ENCODE data around the gene B4GALT2. TPM values are rescaled to one million over a fixed set of nuclear protein-coding genes. Genes with fewer than 3 reads are reported as not detected.

B4GALT2 gene
- total and polyA plus RNA-seq, 8 donors = 15.2 to 37.4 (median 22.5) TPM

DNA sequence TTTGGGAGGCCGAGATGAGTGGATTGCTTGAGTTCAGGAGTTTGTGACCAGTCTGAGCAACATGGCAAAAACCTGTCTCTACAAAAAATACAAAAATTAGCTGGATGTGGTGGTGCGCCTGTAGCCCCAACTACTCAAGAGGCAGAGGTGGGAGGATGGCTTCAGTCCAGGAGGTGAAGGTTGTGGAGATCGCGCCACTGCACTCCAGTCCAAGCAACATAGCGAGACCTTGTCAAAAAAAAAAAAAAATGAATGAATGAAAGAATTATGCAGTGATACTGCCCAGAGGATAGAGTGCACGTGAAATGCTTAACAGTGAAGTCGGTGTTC is 9.6 kb upstream of the B4GALT2 start:
- peaks cover 15 to 35% (median 27%) of the 10 kb centered on the region in 4 donors for H3K4me1 ChIP-seq
- TF ChIP-seq POLR2A (IDR thresholded peaks at IDR 0.05) = no peak
- TF ChIP-seq CTCF (IDR thresholded peaks at IDR 0.05) = peak in 1 of 7 experiments; percentile 13
- no peak for DNase-seq
- no peak overlapping the region for H3K27ac ChIP-seq
- no peaks in the 10 kb centered on the region for H3K27me3 ChIP-seq
- peak overlapping the region; percentile 81 to 99 (median 93) for H3K4me3 ChIP-seq
- no peaks in the 10 kb centered on the region for H3K9me3 ChIP-seq
- 52 to 62% (median 56%) methylated on average over 7 of the region's 7 CpGs for WGBS, 5 donors
- intact Hi-C loops (cut with DNase I; ENCODE audit: low total_unique reads) = no loop called here
- peaks cover 3 to 52% (median 43%) of the 10 kb centered on the region in 4 donors for H3K36me3 ChIP-seq

- peak within 1 kb of the TSS; percentile 81 to 99 (median 93) for H3K4me3 ChIP-seq
- H3K27ac ChIP-seq = peak within 1 kb of the TSS in 3 of 5 donors; percentile 32 to 75 (median 54)
- DNase-seq = peak; percentile 97 to 99
- H3K36me3 ChIP-seq = peaks cover 3 to 48% (median 40%) of the 10 kb centered on the region in 4 donors
- intact Hi-C loops (cut with DNase I; ENCODE audit: low total_unique reads) = no loop called here
- H3K27me3 ChIP-seq = no peaks in the 10 kb centered on the region
- peak in 3 of 7 experiments; percentile 3 to 41 (median 38) for TF ChIP-seq CTCF (IDR thresholded peaks at IDR 0.05)
- no peak for TF ChIP-seq POLR2A (IDR thresholded peaks at IDR 0.05)
- TF ChIP-seq POLR2AphosphoS5 (IDR thresholded peaks at IDR 0.05) = peak in 2 of 3 donors; percentile 29 to 35
- TF ChIP-seq EP300 (IDR thresholded peaks at IDR 0.05) = no peak
- WGBS, 5 donors = 0 to 2% (median 1%) methylated on average over 36 to 47 of the region's 47 CpGs
- peaks cover 15 to 36% (median 28%) of the 10 kb centered on the region in 4 donors for H3K4me1 ChIP-seq
- no peaks in the 10 kb centered on the region for H3K9me3 ChIP-seq
Observed at GRCh38 chr1:43969746-43970466, 9.1 kb upstream of the B4GALT2 start, which contains the start of gene DPH2. TSS of gene DPH2 (plus strand) at chr1:43970010. CDS start at chr1:43970176, 166 bp downstream.

GRCh38 chr1:43970502-43970901 is 8.5 kb upstream of the B4GALT2 start:
- Histone ChIP-seq H3K27ac (peak overlapping the region in 3 of 5 donors; percentile 32 to 75 (median 54)), H3K4me3 (peak overlapping the region; percentile 81 to 99 (median 93)), H3K4me1 (peaks cover 16 to 39% (median 31%) of the 10 kb centered on the region in 4 donors), H3K36me3 (peaks cover 3 to 48% (median 40%) of the 10 kb centered on the region in 4 donors), H3K27me3 (no peaks in the 10 kb centered on the region), H3K9me3 (no peaks in the 10 kb centered on the region)
- TF ChIP-seq POLR2AphosphoS5 (IDR thresholded peaks at IDR 0.05) = no peak
- TF ChIP-seq CTCF (IDR thresholded peaks at IDR 0.05) = no peak
- no peak for TF ChIP-seq POLR2A (IDR thresholded peaks at IDR 0.05)
- TF ChIP-seq EP300 (IDR thresholded peaks at IDR 0.05) = no peak
- no peak for DNase-seq
- intact Hi-C loops (cut with DNase I; ENCODE audit: low total_unique reads) = no loop called here
- 33 to 45% (median 42%) methylated on average over 3 to 5 of the region's 5 CpGs for WGBS, 5 donors

DNA sequence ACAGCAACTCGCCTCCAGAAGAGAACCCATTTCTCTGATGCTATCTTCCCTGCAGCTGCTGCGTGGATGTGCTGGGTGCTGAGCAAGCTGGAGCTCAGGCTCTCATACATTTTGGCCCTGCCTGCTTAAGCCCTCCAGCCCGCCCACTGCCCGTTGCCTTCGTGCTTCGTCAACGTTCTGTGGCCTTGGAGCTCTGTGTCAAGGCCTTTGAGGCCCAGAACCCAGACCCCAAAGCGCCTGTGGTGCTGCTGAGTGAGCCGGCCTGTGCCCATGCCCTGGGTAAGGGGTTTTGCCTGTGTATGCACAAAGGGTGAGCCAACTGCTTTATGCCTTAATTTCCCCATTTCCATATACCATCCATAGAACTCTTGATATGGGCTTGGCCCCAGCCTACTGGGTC is 8.1 kb upstream of the B4GALT2 start:
- no peak overlapping the region for H3K27ac ChIP-seq
- 84 to 92% (median 89%) methylated on average over 8 to 9 of the region's 9 CpGs for WGBS, 5 donors
- intact Hi-C loops (cut with DNase I; ENCODE audit: low total_unique reads) = no loop called here
- no peak for DNase-seq
- H3K4me3 ChIP-seq = peak overlapping the region in 3 of 4 donors; percentile 90 to 99 (median 96)
- H3K36me3 ChIP-seq = peaks cover 3 to 44% (median 37%) of the 10 kb centered on the region in 4 donors
- no peaks in the 10 kb centered on the region for H3K27me3 ChIP-seq
- TF ChIP-seq POLR2AphosphoS5 (IDR thresholded peaks at IDR 0.05) (no peak), CTCF (IDR thresholded peaks at IDR 0.05) (no peak), EP300 (IDR thresholded peaks at IDR 0.05) (no peak), POLR2A (IDR thresholded peaks at IDR 0.05) (no peak)
- peaks cover 20 to 43% (median 36%) of the 10 kb centered on the region in 4 donors for H3K4me1 ChIP-seq
- H3K9me3 ChIP-seq = no peaks in the 10 kb centered on the region
